Activated gamma-delta T cell treated with Interleukin-2 at 50 U/mL for 16 hours (primary cell): ENCODE results near the gene IRF8.
"Not testable (repeated sequence)": the region's sequence is repeated elsewhere in the genome, so short reads cannot be mapped to it uniquely, and the experiment has no call there.

Experiments
- DNase-seq: peaks from one replicate; pipeline ENCODE4 v3.0.0-alpha.2; 2020

The IRF8 gene

GRCh38 chr16:85869206-85869605, 29.8 kb upstream of the IRF8 start:
- DNase-seq: no peak

- no peak for DNase-seq
Observed at GRCh38 chr16:85869785-85870558, 29.0 kb upstream of the IRF8 start.

DNA sequence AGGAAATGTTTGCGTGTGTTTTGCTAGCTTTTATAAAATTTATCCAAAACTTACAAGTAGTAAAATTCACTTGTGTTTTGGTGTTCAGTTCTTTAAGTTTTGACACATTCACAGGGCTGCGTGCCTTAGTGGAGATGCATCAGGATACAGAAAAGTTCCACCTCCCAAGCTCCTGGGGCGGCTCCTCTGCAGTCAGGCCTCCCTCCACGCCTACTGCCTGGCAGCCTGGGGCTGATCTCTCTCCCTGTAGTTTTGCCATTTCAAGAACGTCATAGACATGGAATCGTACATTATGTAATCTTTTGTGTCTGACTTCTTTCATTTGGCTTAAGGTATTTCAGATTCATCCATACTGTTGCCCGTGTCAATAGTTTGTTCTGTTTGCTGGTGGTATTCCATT, 27.2 kb upstream of the IRF8 start:
- DNase-seq: no peak

DNA sequence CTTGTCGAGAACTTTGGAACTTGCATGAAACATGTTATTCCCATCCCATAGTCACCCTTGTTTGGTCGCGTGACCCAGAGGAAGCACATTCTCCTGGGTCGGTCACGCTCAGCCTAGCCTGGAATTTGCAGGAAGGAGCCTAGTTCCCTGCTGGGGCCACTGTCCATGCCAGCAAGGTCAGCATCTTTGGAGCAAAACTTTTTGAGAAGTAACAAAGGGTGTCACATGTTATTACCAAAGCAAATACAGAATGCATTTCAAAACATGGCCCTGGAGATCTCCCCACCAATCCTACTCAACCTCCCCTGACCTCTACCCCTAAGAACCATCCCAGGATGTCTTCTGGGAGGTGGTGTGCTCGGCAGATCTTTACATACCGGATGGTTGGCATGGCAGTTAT, 26.2 kb upstream of the IRF8 start:
- no peak for DNase-seq

GRCh38 chr16:85873153-85873552, 25.8 kb upstream of the IRF8 start:
- no peak for DNase-seq

GRCh38 chr16:85874031-85874430, 24.9 kb upstream of the IRF8 start:
- DNase-seq: not testable (repeated sequence)

DNA sequence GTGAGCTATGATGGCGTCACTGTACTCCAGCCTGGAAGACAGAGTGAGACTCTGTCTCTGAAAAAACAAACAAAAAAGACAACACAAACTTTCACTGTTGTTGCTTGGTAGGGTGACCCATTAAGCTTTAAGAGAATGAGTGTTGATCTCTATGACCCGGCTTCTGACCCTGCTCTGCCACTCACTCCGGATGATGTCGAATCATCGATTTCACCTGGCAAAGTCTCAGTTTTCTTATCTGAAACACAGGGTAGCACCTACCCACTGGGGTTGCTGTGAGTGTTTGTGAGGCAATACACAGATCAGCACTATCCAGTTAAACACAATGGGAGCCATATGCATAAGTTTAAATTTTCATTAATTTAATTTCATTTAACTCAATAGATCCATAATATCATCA, 20.6 kb upstream of the IRF8 start:
- DNase-seq: no peak

GRCh38 chr16:85878875-85879274, 20.1 kb upstream of the IRF8 start:
- DNase-seq: no peak

DNA sequence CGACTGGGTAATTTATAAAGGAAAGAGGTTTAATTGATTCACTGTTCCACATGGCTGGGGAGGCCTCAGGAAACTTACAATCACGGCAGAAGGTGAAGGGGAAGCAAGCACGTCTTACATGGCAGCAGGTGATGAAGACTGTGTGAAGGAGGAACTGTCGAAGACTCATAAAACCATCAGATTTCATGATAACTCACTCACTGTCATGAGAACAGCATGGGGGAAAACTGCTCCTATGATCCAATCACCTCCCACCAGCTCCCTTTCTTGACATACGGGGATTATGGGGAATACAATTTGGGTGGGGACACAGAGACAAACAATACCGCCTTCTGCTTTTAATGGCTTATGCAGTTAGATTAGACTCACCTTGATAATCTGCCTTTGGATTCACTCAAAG, 19.4 kb upstream of the IRF8 start:
- no peak for DNase-seq

DNA sequence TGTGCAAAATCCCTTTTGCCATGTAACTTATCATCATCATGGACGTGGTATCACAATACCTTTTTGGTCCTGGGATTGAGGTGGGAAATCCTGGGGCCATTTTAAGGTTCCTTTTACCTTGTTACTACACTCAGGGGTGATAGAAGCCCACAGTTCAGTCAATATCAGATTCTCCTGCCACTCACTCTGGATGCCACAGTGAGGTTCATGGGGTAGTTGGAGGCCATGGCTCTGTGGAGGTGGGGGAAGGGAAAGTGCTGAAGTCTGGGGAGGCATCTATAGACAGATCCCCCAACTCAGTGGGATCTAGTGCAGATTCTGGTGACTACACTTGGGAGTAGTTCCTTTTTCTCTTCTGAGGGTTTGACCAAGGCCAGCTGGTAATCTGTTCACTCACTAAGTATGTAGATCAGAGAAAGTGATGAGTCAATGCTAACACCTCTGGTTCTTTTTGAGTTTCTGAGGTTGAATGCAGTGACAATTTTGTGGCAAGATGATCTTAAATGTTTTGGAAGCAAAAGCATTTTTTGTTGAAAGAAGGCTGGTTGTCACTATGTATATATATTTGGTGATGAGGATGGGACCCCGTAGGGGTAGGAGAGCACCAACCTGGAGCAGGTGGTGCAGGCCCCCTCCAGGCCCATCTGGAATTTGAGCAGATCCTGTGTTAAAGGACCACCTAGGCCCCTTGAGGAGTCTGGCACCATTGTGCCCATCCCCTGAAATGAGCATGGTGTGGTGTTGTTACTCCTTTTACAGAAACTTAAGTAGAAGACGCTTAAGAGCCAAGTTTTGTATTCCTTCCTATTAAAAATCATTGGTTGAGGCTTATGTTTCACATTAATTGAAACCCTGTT, 18.8 kb upstream of the IRF8 start:
- DNase-seq: no peak

DNA sequence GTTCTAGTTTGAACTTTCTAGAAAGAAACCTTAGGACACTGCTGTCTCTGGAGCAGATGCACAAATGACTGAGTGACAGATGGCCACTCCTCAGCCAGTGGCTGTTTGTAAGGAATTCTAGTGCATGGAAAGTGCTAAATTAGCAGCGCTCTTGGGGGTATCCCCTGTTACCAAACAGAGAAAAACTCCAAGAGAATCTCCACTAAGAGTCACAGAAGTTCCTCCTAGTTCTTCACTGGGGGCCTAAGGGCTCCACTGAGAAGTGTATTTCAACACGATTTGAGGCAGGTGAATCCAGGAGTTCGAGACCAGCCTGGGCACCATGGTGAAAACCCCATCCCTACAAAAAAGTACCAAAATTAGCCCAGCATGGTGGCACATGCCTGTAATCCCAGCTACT, 18.1 kb upstream of the IRF8 start:
- DNase-seq: no peak

- no peak for DNase-seq
Observed at GRCh38 chr16:85881436-85881835, 17.5 kb upstream of the IRF8 start.

- DNase-seq: no peak
Observed at GRCh38 chr16:85882181-85882810, 16.7 kb upstream of the IRF8 start.

GRCh38 chr16:85883813-85884212, 15.1 kb upstream of the IRF8 start:
- DNase-seq: no peak

GRCh38 chr16:85884808-85885463, 14.0 kb upstream of the IRF8 start:
- DNase-seq: no peak

DNA sequence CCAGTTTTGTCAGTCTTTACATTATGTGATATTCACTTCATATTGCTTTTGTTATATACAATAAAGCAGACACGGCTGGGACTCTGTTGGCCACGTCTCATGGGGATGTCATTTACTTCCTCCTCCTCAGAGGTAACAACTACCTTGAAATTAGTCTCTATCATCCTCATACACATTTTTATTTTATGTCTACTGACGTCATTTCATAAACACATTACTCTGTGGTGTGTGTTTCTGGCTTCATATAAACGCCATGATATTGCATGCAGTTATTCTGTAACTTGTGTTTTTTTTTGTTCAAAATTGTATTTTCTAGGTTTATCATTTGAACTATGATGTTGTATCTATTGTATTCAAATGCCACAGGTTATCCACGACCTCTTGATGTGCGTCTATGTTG, 13.4 kb upstream of the IRF8 start:
- DNase-seq: no peak

GRCh38 chr16:85888405-85889331, 10.3 kb upstream of the IRF8 start:
- peak; percentile 10 for DNase-seq

GRCh38 chr16:85891033-85891775, 7.8 kb upstream of the IRF8 start:
- DNase-seq: no peak

DNA sequence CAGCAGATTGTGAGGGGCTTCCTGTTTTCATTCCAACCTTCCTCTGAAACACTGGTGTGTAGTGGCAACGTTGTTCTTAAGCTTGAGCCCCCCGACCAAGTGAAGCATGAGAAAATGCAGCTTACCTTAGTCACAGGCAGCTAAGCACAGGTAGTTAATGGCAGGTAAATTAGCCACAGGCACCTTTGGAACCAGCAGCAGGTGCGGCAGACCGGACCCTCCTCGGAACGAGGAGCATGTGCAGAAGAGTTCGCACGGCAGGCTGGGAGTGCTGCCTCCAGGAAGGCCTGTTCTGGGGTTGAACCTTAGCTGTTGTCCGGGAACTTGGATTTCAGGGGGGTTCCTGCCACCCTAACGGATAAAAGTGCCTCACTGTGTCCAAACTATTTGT, 7.2 kb upstream of the IRF8 start:
- no peak for DNase-seq

DNA sequence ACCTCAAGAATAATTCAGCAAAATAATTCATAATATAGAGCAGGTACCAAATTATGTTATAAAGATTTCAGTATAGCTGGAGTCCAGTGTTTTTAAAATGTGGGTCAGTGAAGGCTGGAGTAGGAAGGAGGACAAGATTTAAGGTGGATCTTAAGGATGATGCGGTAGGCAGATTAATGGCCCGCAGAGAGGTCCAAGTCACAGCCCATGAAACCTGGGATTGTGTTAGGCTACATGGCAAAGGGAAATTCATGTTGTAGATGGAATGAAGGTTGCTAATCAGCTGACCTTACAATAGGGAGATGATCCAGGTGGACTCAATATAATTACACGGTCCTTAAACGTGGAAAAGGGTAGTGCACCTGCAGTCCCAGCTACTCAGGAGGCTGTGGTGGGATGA, 6.2 kb upstream of the IRF8 start:
- DNase-seq: no peak

DNA sequence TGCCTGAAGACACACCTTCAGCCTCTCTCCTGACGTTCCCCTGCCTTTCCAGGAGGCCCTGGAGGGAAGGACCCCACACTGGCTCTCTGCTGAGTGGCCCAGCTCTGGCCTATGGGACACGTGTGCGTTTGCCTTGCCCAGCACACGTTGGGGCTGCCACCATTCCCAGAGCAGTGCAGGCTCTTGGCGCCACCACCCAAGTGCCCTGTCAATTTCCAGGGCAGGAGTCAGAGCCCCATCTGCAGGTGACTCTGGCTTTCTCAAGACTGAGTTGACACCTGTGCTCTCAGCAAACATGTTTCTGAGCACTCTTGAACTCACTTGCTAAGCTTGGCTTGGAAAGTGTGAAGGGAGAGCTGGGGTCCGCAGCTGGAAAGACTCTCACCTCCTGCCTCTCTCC, 4.7 kb upstream of the IRF8 start:
- no peak for DNase-seq
